GM12878 (cell line): Measurements from ENCODE around the gene CACNA1B. TPM values are rescaled to one million over a fixed set of nuclear protein-coding genes. Genes with fewer than 3 reads are reported as not detected.
"Not testable (repeated sequence)": the region's sequence is repeated elsewhere in the genome, so short reads cannot be mapped to it uniquely, and the experiment has no call there.

Experiments
- ATAC-seq: fragments of 200-7000 bp; cut with Tn5 transposase; 3 replicates; pipeline ENCODE4 v1.9.1; 2020; ENCODE audit warnings: mild to moderate bottlenecking, moderate library complexity
- BruUV-seq: library from RNA; stranded (reverse); fragments of 400-500 nt; replicated peaks from 2 replicates; lab custom pipeline; 2021; lab: Mats Ljungman, UMichigan
- CTCF ChIA-PET: fragments of 300-600 bp; sonication (Branson Sonifier 250); formaldehyde crosslinking; extraction: SDS; loops from one replicate; lab custom pipeline; 2021; ENCODE audit warnings: inconsistent platforms; lab: Yijun Ruan, JAX
- POLR2A ChIA-PET: fragments of 350-600 bp; formaldehyde crosslinking; extraction: SDS; loops from one replicate; lab custom pipeline; 2021; ENCODE audit warnings: inconsistent platforms; lab: Charles Lee
- RAD21 ChIA-PET: fragments of 300-600 bp; sonication (Branson Sonifier 250); formaldehyde crosslinking; loops from one replicate; lab custom pipeline; 2023; ENCODE audit warnings: antibody characterized with exemption; ENCODE audit not compliant: unreplicated experiment; lab: Charles Lee
- SMC1A ChIA-PET: fragments of 300-600 bp; sonication (Branson Sonifier 250); formaldehyde crosslinking; loops from one replicate; lab custom pipeline; 2023; ENCODE audit not compliant: unreplicated experiment, uncharacterized antibody; lab: Charles Lee
- DNase-seq: peaks from one replicate; pipeline ENCODE4 v3.0.0-alpha.2; 2011; ENCODE audit warnings: low read depth, low spot score
- FAIRE-seq: peaks from 3 replicates; lab custom pipeline; 2011; peaks lifted over from hg19 to GRCh38; lab: Jason Lieb, UNC
- H2AFZ ChIP-seq: 2 replicates; pipeline ENCODE4 v1.6.0; 2011; ENCODE audit warnings: low read depth, low read length, control low read depth; ENCODE audit not compliant: control insufficient read depth
- H3K27ac ChIP-seq: 2 replicates; pipeline ENCODE4 v1.5.1; 2011; ENCODE audit warnings: control low read depth; ENCODE audit not compliant: control insufficient read depth, insufficient read depth
- H3K27me3 ChIP-seq, 2 experiments: replicated peaks in 1 of 2; 2 replicates each; pipeline versions ENCODE4 v1.6.0 to v1.6.1; 2011; ENCODE audit warnings: low read length in 1 of 2; ENCODE audit not compliant: control insufficient read depth in 2 of 2, insufficient read depth in 2 of 2
- H3K36me3 ChIP-seq, 2 experiments: 2 replicates each; pipeline ENCODE4 v1.5.1; 2011; ENCODE audit warnings: low read length in 1 of 2; ENCODE audit not compliant: control insufficient read depth in 2 of 2, insufficient read depth in 2 of 2
- H3K4me1 ChIP-seq: 2 replicates; pipeline ENCODE4 v1.6.1; 2011; ENCODE audit warnings: mild to moderate bottlenecking, low read length, moderate library complexity, mixed read lengths; ENCODE audit not compliant: control insufficient read depth, insufficient read depth
- H3K4me2 ChIP-seq: 2 replicates; pipeline ENCODE4 v1.6.0; 2011; ENCODE audit warnings: control low read depth; ENCODE audit not compliant: control insufficient read depth, insufficient read depth
- H3K4me3 ChIP-seq: fragments of 200-600 bp; sonication (generic); 2 replicates; pipeline ENCODE4 v1.5.1; 2016
- H3K79me2 ChIP-seq: 2 replicates; pipeline ENCODE4 v1.6.0; 2011; ENCODE audit warnings: low read length; ENCODE audit not compliant: control insufficient read depth, insufficient read depth
- H3K9ac ChIP-seq: 2 replicates; pipeline ENCODE4 v1.8.0; 2011; ENCODE audit warnings: low read length, control low read depth, mixed read lengths; ENCODE audit not compliant: control insufficient read depth, insufficient read depth
- H3K9me3 ChIP-seq: replicated peaks from 3 replicates; pipeline ENCODE4 v1.5.1; 2011; ENCODE audit warnings: mild to moderate bottlenecking, low read length; ENCODE audit not compliant: control insufficient read depth, insufficient read depth
- H4K20me1 ChIP-seq: 2 replicates; pipeline ENCODE4 v1.6.0; 2011; ENCODE audit not compliant: control insufficient read depth, insufficient read depth
- SRF ChIP-seq, 2 experiments: IDR thresholded peaks; 2 replicates each; pipeline ENCODE4 v1.6.1; 2011; ENCODE audit warnings: low read depth in 2 of 2, low read length in 2 of 2, mild to moderate bottlenecking in 1 of 2, moderate library complexity in 1 of 2
- USF1 ChIP-seq: IDR thresholded peaks from 2 replicates; pipeline ENCODE4 v1.6.1; 2011; ENCODE audit warnings: borderline replicate concordance, low read depth, mild to moderate bottlenecking, moderate library complexity, mixed read lengths, low read length; ENCODE audit not compliant: insufficient read depth; ENCODE audit errors: extremely low read length
- USF2 ChIP-seq: IDR thresholded peaks from 2 replicates; pipeline ENCODE4 v1.6.1; 2011; ENCODE audit warnings: low read depth, low read length, improper control_type of control experiment, borderline replicate concordance
- YBX1 ChIP-seq: fragments of 450-650 bp; IDR thresholded peaks from 2 replicates; pipeline ENCODE4 v1.6.1; 2016; ENCODE audit warnings: antibody characterized with exemption
- WGBS: methylation state at CpG from one replicate; pipeline ENCODE4 v1.1.6; 2016; ENCODE audit warnings: low lambda C conversion rate; ENCODE audit not compliant: insufficient replicate concordance, insufficient coverage; ENCODE audit errors: missing lambda C conversion rate; 5-methylcytosine and 5-hydroxymethylcytosine counted together
- in situ Hi-C: fragments of 300-500 bp; cut with MboI; formaldehyde crosslinking; loops from 9 replicates; pipeline ENCODE4 v1.14.3; 2018; ENCODE audit warnings: mixed read lengths
- intact Hi-C: fragments of 100-400 bp; cut with micrococcal nuclease; formaldehyde crosslinking; loops from one replicate; pipeline ENCODE4 v1.14.2; 2022; ENCODE audit not compliant: unreplicated experiment
- polyA plus RNA-seq, 11 experiments: library from polyadenylated mRNA; depleted of rRNA in 4 of 11; unstranded in 6 of 11; stranded (reverse) in 5 of 11; fragments of >200 nt; fragmentation: Nextera tagmentation in 4 of 11; fragmentation: Illumina TruSeq in 1 of 11; extraction: Ambion mirVana in 4 of 11; extraction: Trizol in 1 of 11; gene quantifications; 1 replicate in 1 of 11; 2 replicates in 10 of 11; pipeline versions ENCODE4 v1.2.1 to v1.2.3, GENCODE V29; 2011 to 2016; ENCODE audit warnings: inconsistent platforms in 2 of 11, missing spikeins in 2 of 11, low read depth in 1 of 11
- total RNA-seq, 4 experiments: library from RNA; depleted of rRNA in 3 of 4; stranded (reverse); fragments of >200 nt in 3 of 4; fragmentation: Illumina TruSeq in 1 of 4; extraction: Trizol in 1 of 4; gene quantifications; 2 replicates each; pipeline versions ENCODE4 v1.2.1 to v1.2.3, GENCODE V29; 2013 to 2021

The CACNA1B gene
- total and polyA plus RNA-seq, 10 of the 15 experiments (the other 5 are each of a cell fraction or from before 2014, with no cell fraction given): 0.01 to 0.03 (median 0.01) TPM; not detected in 7

DNA sequence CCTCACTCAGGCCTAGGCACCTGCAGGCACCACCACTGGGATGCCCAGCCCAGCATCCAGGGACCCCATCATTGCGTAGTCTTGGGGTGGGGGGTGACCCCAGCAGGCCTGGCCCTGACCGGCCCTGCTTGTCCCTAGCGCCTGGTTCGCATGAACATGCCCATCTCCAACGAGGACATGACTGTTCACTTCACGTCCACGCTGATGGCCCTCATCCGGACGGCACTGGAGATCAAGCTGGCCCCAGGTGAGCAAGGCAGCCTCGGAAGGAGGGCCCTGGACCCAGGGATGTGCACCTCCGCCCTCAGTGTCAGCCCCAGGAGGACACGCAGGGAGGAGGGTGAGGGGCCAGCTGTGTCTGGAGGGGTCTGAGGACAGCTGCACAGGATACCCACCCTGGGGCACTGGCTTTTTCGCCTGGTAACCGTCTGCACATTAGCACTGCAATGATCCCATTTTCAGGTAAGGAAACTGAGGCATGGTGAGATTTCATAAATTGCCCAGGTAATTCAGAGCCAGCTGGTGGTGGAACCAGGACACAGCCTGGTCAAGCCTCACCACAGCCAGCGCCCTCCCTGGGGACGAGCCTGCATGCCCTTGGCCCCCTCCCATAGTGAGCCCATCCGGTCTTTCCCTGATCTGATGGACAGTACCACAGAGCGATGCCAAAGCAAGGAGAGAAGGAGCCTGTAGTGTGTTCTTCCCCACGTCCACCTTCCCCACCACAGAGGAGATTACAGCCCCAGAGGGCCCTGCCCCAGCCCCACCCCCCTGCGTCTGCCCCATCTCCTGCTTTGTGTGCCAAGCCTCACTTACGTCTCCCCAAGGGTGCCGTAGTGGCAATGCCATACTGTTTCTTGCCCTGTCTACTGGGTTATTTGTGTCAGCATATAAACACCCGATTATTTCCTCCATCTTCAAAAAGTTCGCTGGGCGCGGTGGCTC is 228.3 kb downstream of the CACNA1B start:
- ATAC-seq (no peak), DNase-seq (no peak), FAIRE-seq (no peak)
- Histone ChIP-seq H2AFZ (no peak overlapping the region), H3K4me2 (no peak overlapping the region), H4K20me1 (no peaks in the 10 kb centered on the region), H3K4me3 (no peak overlapping the region), H3K4me1 (no peaks in the 10 kb centered on the region), H3K9ac (no peak overlapping the region), H3K27ac (no peak overlapping the region), H3K36me3 (no peaks in the 10 kb centered on the region), H3K79me2 (no peaks in the 10 kb centered on the region), H3K9me3 (no peaks in the 10 kb centered on the region), H3K27me3 (no peaks in the 10 kb centered on the region)
- ChIA-PET RAD21 (no interaction called here), SMC1A (no interaction called here), POLR2A (no interaction called here), CTCF (no interaction called here)
- WGBS: 34% methylated on average over 24 of the region's 26 CpGs
- in situ Hi-C loops (no loop called here), intact Hi-C loops (no loop called here)
- TF ChIP-seq SRF (IDR thresholded peaks at IDR 0.05; ENCODE audit: low read depth in 2 of 2, low read length in 2 of 2): no peak
- no peak for TF ChIP-seq USF2
- TF ChIP-seq YBX1: no peak
- no peak for TF ChIP-seq USF1
- no TSS peak for BruUV-seq

- DNase-seq, H3K9me3 ChIP-seq, FAIRE-seq, H3K4me3 ChIP-seq, intact Hi-C loops, H2AFZ ChIP-seq, H3K4me1 ChIP-seq, ATAC-seq, H3K9ac ChIP-seq, SMC1A ChIA-PET, H3K36me3 ChIP-seq, H3K27ac ChIP-seq, H3K79me2 ChIP-seq, RAD21 ChIA-PET, H3K27me3 ChIP-seq, BruUV-seq, in situ Hi-C loops, H3K4me2 ChIP-seq, H4K20me1 ChIP-seq: not testable (repeated sequence)
- 30% methylated on average over 3 of the region's 3 CpGs for WGBS
- CTCF ChIA-PET: interaction anchor here (1.5 kb wide), 1 partner anchor 434 kb away, joined by 3 read pairs; no protein-coding TSS in a partner anchor
- POLR2A ChIA-PET: interaction anchor here (0.7 kb wide), 1 partner anchor 187 kb away, joined by 4 read pairs; no protein-coding TSS in a partner anchor
These were observed 229.5 kb downstream of the CACNA1B start for GRCh38 chr9:138107039-138107438.
